CD14-positive monocyte (primary cell): ENCODE data around the gene ZNF543. TPM values are rescaled to one million over a fixed set of nuclear protein-coding genes. Genes with fewer than 3 reads are reported as not detected.

Source experiments
- DNase-seq, 3 donors: peaks; one replicate each; pipeline ENCODE4 v3.0.0-alpha.2; 2011 to 2022
- H2AFZ ChIP-seq: 2 replicates; pipeline ENCODE4 v1.6.0; 2012; ENCODE audit warnings: mild to moderate bottlenecking, low read depth, low read length, inconsistent platforms; ENCODE audit not compliant: insufficient read depth, poor library complexity, severe bottlenecking
- H3K27ac ChIP-seq, 2 donors: 1 replicate in 1 of 2; 2 replicates in 1 of 2; pipeline ENCODE4 v1.5.1; 2012 to 2013; ENCODE audit warnings: low read length in 2 of 2, control low read depth in 1 of 2, inconsistent platforms in 1 of 2, low read depth in 1 of 2, mild to moderate bottlenecking in 1 of 2
- H3K27me3 ChIP-seq, 2 donors: one replicate each; pipeline versions ENCODE4 v1.6.0 to v1.6.1; 2011 to 2013; ENCODE audit warnings: low read length in 2 of 2; ENCODE audit not compliant: control insufficient read depth in 2 of 2, insufficient read depth in 2 of 2
- H3K36me3 ChIP-seq, 2 donors: replicated peaks in 1 of 2; 1 replicate in 1 of 2; 2 replicates in 1 of 2; pipeline versions ENCODE4 v1.5.1 to v1.6.1; 2012 to 2013; ENCODE audit warnings: low read length in 2 of 2, control low read depth in 1 of 2, inconsistent platforms in 1 of 2, mild to moderate bottlenecking in 1 of 2; ENCODE audit not compliant: insufficient read depth in 2 of 2, control insufficient read depth in 1 of 2
- H3K4me1 ChIP-seq, 2 donors: 1 replicate in 1 of 2; 2 replicates in 1 of 2; pipeline versions ENCODE4 v1.5.1 to v1.6.1; 2012 to 2013; ENCODE audit warnings: low read length in 2 of 2, control low read depth in 1 of 2, inconsistent platforms in 1 of 2, mild to moderate bottlenecking in 1 of 2, moderate library complexity in 1 of 2; ENCODE audit not compliant: insufficient read depth in 2 of 2, control insufficient read depth in 1 of 2
- H3K4me2 ChIP-seq: replicated peaks from 2 replicates; pipeline ENCODE3; 2012; ENCODE audit warnings: low read length, moderate library complexity, mild to moderate bottlenecking; ENCODE audit not compliant: poor library complexity, severe bottlenecking; ENCODE audit errors: extremely low read depth
- H3K4me3 ChIP-seq, 3 experiments: fragments of 200-600 bp in 1 of 3; sonication (generic) in 1 of 3; replicated peaks in 1 of 3; 1 replicate in 2 of 3; 2 replicates in 1 of 3; pipeline ENCODE4 v1.5.1; 2011 to 2013; ENCODE audit warnings: low read length in 3 of 3, mild to moderate bottlenecking in 3 of 3, control low read depth in 2 of 3, low read depth in 2 of 3, inconsistent platforms in 1 of 3, moderate library complexity in 1 of 3
- H3K79me2 ChIP-seq: 2 replicates; pipeline ENCODE4 v1.6.0; 2012; ENCODE audit warnings: mild to moderate bottlenecking, control low read depth, inconsistent platforms, low read length, moderate library complexity; ENCODE audit not compliant: insufficient read depth
- H3K9ac ChIP-seq: 2 replicates; pipeline ENCODE4 v1.6.0; 2017; ENCODE audit warnings: low read length, mild to moderate bottlenecking; ENCODE audit not compliant: insufficient read depth, poor library complexity, severe bottlenecking
- H3K9me3 ChIP-seq, 2 donors: replicated peaks in 1 of 2; 1 replicate in 1 of 2; 2 replicates in 1 of 2; pipeline versions ENCODE4 v1.5.1 to v1.6.1; 2012 to 2013; ENCODE audit warnings: low read length in 2 of 2, control low read depth in 1 of 2; ENCODE audit not compliant: control insufficient read depth in 1 of 2, insufficient read depth in 1 of 2
- H4K20me1 ChIP-seq: 2 replicates; pipeline ENCODE4 v1.6.0; 2012; ENCODE audit warnings: mild to moderate bottlenecking, low read length, control low read depth, moderate library complexity; ENCODE audit not compliant: insufficient read depth
- H3K27ac Mint-ChIP-seq, 7 donors: one replicate each; pipeline ENCODE4 v1.8.0; 2020; ENCODE audit warnings: mild to moderate bottlenecking in 7 of 7, mixed read lengths in 7 of 7, moderate library complexity in 6 of 7, inconsistent platforms in 2 of 7
- H3K27me3 Mint-ChIP-seq, 3 donors: one replicate each; pipeline ENCODE4 v1.8.0; 2021 to 2022; ENCODE audit warnings: low read depth in 3 of 3, mild to moderate bottlenecking in 3 of 3, mixed read lengths in 3 of 3, moderate library complexity in 3 of 3, inconsistent platforms in 1 of 3
- H3K36me3 Mint-ChIP-seq, 2 donors: one replicate each; pipeline ENCODE4 v1.8.0; 2020; ENCODE audit warnings: mixed read lengths in 2 of 2, inconsistent platforms in 1 of 2, mild to moderate bottlenecking in 1 of 2
- H3K4me1 Mint-ChIP-seq: one replicate; pipeline ENCODE4 v1.8.0; 2020; ENCODE audit warnings: mild to moderate bottlenecking, mixed read lengths
- H3K4me3 Mint-ChIP-seq, 2 donors: one replicate each; pipeline ENCODE4 v1.8.0; 2020; ENCODE audit warnings: mild to moderate bottlenecking in 2 of 2, mixed read lengths in 2 of 2, moderate library complexity in 1 of 2
- H3K9me3 Mint-ChIP-seq, 7 donors: one replicate each; pipeline ENCODE4 v1.8.0; 2020 to 2022; ENCODE audit warnings: mixed read lengths in 7 of 7, mild to moderate bottlenecking in 6 of 7, moderate library complexity in 6 of 7, inconsistent platforms in 2 of 7
- WGBS: methylation state at CpG from one replicate; pipeline ENCODE4 v1.1.5; 2013; ENCODE audit warnings: missing lambda C conversion rate; ENCODE audit not compliant: insufficient coverage; 5-methylcytosine and 5-hydroxymethylcytosine counted together
- intact Hi-C, 2 donors: fragments of 100-400 bp; cut with micrococcal nuclease; formaldehyde crosslinking; loops; one replicate each; pipeline versions ENCODE4 v1.15.0 to v1.15.1; 2023
- polyA plus RNA-seq, 3 donors: library from polyadenylated mRNA; depleted of rRNA in 1 of 3; unstranded in 2 of 3; stranded (reverse) in 1 of 3; fragments of 300-500 nt in 2 of 3; fragments of >200 nt in 1 of 3; fragmentation: Illumina TruSeq in 2 of 3; gene quantifications; 1 replicate in 2 of 3; 2 replicates in 1 of 3; pipeline ENCODE4 v1.2.3, GENCODE V29; 2012 to 2021
- TF ChIP-seq, protein P1 (sequence below): fragments of 200-600 bp; IDR thresholded peaks from one replicate; pipeline ENCODE4 v1.8.0; 2022; ENCODE audit warnings: antibody characterized with exemption, mild to moderate bottlenecking

Gene ZNF543
- polyA plus RNA-seq, 3 donors = 0.85 to 1.1 (median 0.99) TPM

DNA sequence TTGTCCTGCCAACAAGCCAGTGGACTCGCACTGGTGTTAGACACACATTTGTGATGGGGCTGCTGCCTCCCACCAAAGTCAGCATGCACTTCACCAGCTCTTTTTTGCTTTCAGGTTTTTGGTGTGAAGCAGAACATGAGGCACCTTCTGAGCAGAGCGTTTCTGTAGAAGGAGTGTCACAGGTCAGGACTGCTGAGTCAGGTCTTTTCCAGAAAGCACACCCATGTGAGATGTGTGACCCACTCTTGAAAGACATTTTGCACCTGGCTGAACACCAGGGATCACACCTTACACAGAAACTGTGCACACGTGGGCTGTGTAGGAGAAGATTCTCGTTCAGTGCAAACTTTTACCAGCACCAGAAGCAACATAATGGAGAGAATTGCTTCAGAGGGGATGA lies 35.6 kb downstream of the ZNF543 start:
- intact Hi-C loops = loop anchor here in 1 of 2 donors (10.0 kb wide), 1 partner anchor 111 kb away; the partner anchor contains the start of gene ZNF805
- H3K4me1 Mint-ChIP-seq = peaks cover 24% of the 10 kb centered on the region
- Histone ChIP-seq H4K20me1 (no peaks in the 10 kb centered on the region), H3K4me2 (no peak overlapping the region), H3K4me1 (peaks cover 12 to 15% of the 10 kb centered on the region in 2 donors), H3K36me3 (peaks cover 36 to 66% of the 10 kb centered on the region in 2 donors), H3K27ac (no peak overlapping the region), H3K27me3 (no peaks in the 10 kb centered on the region), H3K79me2 (peaks cover 16% of the 10 kb centered on the region), H3K4me3 (no peak overlapping the region), H2AFZ (no peak overlapping the region), H3K9ac (no peak overlapping the region), H3K9me3 (peaks cover 73 to 80% of the 10 kb centered on the region in 2 donors)
- 100% methylated on average over 2 of the region's 4 CpGs for WGBS
- H3K4me3 Mint-ChIP-seq = no peak overlapping the region
- peaks cover 0 to 2% (median 0%) of the 10 kb centered on the region in 3 donors for H3K27me3 Mint-ChIP-seq
- H3K27ac Mint-ChIP-seq = no peak overlapping the region
- peaks cover 38 to 94% (median 78%) of the 10 kb centered on the region in 7 donors for H3K9me3 Mint-ChIP-seq
- DNase-seq = no peak
- TF ChIP-seq, protein P1, sequence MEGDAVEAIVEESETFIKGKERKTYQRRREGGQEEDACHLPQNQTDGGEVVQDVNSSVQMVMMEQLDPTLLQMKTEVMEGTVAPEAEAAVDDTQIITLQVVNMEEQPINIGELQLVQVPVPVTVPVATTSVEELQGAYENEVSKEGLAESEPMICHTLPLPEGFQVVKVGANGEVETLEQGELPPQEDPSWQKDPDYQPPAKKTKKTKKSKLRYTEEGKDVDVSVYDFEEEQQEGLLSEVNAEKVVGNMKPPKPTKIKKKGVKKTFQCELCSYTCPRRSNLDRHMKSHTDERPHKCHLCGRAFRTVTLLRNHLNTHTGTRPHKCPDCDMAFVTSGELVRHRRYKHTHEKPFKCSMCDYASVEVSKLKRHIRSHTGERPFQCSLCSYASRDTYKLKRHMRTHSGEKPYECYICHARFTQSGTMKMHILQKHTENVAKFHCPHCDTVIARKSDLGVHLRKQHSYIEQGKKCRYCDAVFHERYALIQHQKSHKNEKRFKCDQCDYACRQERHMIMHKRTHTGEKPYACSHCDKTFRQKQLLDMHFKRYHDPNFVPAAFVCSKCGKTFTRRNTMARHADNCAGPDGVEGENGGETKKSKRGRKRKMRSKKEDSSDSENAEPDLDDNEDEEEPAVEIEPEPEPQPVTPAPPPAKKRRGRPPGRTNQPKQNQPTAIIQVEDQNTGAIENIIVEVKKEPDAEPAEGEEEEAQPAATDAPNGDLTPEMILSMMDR = no peak
- H3K36me3 Mint-ChIP-seq = peaks cover 58 to 71% of the 10 kb centered on the region in 2 donors

DNA sequence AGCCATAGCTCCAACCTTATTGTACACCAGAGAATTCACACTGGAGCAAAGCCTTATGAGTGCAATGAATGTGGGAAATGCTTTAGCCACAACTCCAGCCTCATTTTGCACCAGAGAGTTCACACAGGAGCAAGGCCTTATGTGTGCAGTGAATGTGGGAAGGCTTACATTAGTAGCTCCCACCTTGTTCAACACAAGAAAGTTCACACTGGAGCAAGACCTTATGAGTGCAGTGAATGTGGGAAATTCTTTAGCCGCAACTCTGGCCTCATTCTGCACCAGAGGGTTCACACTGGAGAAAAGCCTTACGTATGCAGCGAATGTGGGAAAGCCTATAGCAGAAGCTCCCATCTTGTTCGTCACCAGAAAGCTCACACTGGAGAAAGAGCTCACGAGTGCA lies 37.1 kb downstream of the ZNF543 start:
- no peak for DNase-seq
- H3K4me3 ChIP-seq = no peak overlapping the region

More for the DNA sequence above, 37.1 kb downstream of the ZNF543 start:
- Mint-ChIP-seq H3K4me1 (peaks cover 11% of the 10 kb centered on the region), H3K9me3 (peaks cover 46 to 98% (median 86%) of the 10 kb centered on the region in 7 donors), H3K27me3 (peaks cover 1 to 4% (median 4%) of the 10 kb centered on the region in 3 donors), H3K27ac (no peak overlapping the region), H3K36me3 (peaks cover 61 to 71% of the 10 kb centered on the region in 2 donors), H3K4me3 (no peak overlapping the region)
- no peaks in the 10 kb centered on the region for H4K20me1 ChIP-seq
- H3K4me1 ChIP-seq = peaks cover under 1 to 3% of the 10 kb centered on the region in 2 donors
- TF ChIP-seq, protein P1 = no peak
- H2AFZ ChIP-seq = no peak overlapping the region
- H3K36me3 ChIP-seq = peaks cover 36 to 66% of the 10 kb centered on the region in 2 donors
- intact Hi-C loops = loop anchor here in 1 of 2 donors (10.0 kb wide), 1 partner anchor 113 kb away; the partner anchor contains the start of gene ZNF805
- H3K9ac ChIP-seq = no peak overlapping the region
- no peaks in the 10 kb centered on the region for H3K27me3 ChIP-seq
- no peak overlapping the region for H3K27ac ChIP-seq
- peaks cover 4% of the 10 kb centered on the region for H3K79me2 ChIP-seq
- peaks cover 83 to 86% of the 10 kb centered on the region in 2 donors for H3K9me3 ChIP-seq
- H3K4me2 ChIP-seq = no peak overlapping the region
- WGBS = 100% methylated on average over 3 of the region's 5 CpGs
